HEK293T (cell line): ENCODE results near the gene TMEM209.

Experiments used
- ELF4 ChIP-seq: fragments of 450-650 bp; IDR thresholded peaks from 2 replicates; pipeline ENCODE4 v1.6.1; 2017; ENCODE audit warnings: antibody characterized with exemption
- LEF1 ChIP-seq: fragments of 450-650 bp; IDR thresholded peaks from 2 replicates; pipeline ENCODE4 v1.6.1; 2017; ENCODE audit warnings: mild to moderate bottlenecking, borderline replicate concordance
- TARDBP ChIP-seq: fragments of 450-650 bp; IDR thresholded peaks from 2 replicates; pipeline ENCODE4 v1.6.1; 2016

DNA sequence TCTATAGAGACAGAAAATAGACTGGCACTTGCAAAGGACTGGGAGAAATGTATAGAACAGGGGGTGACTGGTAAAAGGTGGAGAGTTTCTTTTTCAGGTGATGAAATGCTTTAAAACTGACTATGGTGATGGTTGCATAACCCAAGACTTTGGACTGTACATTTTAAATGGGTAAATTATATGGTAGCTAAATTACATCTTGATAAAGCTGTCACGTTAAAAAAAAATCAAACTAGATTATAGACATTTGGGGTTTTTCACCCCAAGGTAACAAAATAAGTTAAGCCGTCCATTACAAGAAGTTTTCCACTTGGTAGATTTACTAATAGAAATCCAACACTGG lies 24.0 kb downstream of the TMEM209 start:
- no peak for TF ChIP-seq ELF4
- no peak for TF ChIP-seq TARDBP
- TF ChIP-seq LEF1: no peak
